ENCODE results near the gene IRAK4. TPM values are rescaled to one million over a fixed set of nuclear protein-coding genes. Genes with fewer than 3 reads are reported as not detected.
"Not testable (repeated sequence)": the region's sequence is repeated elsewhere in the genome, so short reads cannot be mapped to it uniquely, and the experiment has no call there.

The IRAK4 gene
- 9.9 and 20.2 TPM in 2 replicates for total RNA-seq (2014; rRNA removed; shearing (Covaris generic))

DNA sequence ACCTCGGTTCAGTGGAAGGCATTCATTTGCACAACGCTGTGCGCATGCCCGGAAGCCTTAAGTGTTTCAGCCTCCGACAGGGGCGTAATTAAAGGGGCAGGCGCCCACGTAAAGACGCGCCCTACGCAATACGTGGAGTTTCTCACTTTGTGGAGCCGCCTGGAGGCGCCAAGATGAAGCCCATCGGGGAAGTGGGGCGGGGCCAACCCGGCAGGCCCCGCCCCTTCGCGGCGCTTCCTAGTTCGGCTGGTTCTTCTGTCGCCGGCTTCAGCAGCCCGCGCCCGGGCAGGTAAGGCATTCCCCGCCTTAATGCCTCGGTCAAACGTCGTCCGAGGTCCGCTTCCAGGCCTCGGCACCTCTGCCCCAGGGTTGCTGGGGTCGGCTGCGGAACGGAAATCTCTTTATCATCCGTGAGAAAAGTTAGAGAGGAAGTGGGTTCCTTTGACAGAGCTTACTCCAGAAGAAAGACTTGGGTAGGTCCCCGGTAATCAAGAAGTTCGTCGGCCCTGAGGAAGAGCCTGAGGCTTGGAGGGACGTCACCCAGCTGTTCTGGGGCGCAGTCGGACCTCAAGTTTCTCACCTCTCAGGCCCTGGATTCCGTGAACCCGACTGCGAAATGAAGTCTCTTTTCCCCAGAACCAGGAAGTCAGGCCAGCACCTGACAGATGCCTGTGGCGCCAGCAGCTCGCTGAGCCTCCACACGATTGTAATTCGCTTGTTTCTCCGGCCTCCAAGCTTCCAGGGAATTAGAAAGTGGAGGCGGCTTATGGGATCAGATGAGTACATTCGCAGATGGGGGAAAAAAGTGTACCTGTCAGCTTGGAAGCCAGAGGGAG, at the start of gene IRAK4, which contains the start of gene PUS7L:
Gene IRAK4, plus strand, starts transcription at position 224 of the 836 bp plus-strand sequence. CDS start 9,161 bp downstream, outside the sequence.
Gene PUS7L, minus strand, starts transcription at position 63 of the 836 bp plus-strand sequence. CDS start 3,545 bp downstream, outside the sequence.
- peak; percentile 94 for DNase-seq (ENCODE audit: low spot score)

DNA sequence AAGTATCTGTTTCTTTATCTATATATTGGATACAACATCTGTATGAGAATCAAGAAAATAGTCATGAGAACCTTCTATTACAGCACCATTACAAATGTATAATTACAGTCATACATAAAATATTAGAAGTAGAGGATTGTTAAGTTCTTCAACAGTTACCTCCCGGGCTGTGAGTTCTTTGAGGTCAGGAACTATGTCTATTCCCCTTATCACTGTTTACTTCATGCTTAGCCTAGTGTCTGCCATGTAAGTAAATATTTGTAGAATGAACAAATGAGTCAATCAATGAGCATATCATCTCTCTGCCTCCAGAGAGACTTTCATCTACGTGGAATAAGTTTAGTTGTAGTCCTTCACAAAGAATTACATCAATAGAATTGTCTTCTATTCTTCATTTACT, 47.4 kb upstream of the IRAK4 start:
- DNase-seq (ENCODE audit: low spot score): no peak

DNA sequence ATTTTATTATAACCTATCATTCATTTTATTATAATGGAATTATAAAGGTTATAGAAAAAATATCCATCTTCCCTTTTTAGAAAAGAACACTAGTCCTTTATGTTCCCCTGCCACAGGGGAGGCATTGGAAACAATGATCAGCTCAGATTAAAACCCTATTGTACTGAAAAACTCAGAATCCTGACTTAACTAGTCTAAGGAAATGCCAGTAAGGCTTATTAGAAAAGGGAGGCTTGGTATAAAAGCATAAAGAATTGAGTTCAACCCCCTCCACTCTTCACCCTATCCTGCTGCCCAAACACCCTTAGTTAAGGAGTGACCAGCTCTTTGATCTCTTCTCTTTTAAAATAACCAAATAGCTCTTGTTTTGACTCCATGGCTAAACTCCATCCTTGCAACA, 36.1 kb upstream of the IRAK4 start:
- DNase-seq (ENCODE audit: low spot score): no peak

DNA sequence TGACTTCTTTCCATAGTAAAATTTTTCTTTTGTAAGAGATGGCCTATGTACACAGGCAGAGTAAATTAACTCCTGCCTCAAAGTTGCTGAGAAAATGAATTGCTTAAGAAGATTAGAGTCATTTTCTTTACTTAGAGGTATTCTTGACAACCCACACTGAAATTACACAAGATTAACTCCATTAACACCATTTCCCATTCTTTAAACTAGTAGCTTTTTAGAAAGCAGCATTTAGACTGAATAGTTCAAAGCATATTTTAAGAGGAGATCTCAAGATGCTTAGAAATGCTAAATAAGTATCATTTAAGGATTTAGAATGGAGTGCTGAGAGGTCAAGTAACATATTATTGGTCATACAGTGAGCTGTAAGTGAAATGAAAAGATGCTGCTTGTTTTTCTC, 35.6 kb upstream of the IRAK4 start:
- DNase-seq (ENCODE audit: low spot score): no peak

DNA sequence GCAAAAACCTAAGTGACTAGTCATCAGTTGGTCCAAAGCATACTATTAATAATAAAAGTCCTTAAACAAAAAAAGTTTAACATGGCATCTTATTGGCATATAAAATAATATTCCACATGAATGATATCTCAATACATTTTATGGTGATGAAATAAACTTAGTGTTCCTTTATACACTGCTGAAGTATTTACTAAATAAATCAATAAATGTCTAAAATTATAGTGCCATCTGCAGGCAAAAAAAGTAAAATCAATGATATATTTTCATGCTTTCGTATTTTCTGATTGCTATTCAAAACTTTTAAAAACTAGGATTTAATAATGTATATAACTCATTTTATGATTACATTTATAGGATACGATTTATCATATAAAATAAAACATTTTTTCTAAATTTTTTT, 30.6 kb upstream of the IRAK4 start:
- DNase-seq (ENCODE audit: low spot score): no peak

DNA sequence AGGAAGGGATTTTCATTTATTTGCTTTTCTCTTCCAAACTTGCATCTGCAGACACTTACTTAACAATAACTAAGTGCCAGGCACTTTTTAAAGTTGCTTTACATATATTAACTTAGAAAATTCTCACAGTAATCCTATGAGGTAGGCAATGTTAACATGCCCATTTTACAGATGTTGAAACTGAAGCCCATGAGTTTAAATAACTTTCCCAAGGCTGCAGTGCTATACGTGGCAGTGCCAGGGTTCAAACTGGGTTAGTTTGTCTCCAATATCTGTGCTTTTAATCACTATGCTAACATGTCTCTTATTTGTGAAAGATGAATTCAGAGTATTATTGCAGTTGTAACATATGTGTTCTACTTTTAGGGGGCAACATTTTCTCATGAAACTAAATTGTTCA, 30.1 kb upstream of the IRAK4 start:
- DNase-seq (ENCODE audit: low spot score): no peak

DNA sequence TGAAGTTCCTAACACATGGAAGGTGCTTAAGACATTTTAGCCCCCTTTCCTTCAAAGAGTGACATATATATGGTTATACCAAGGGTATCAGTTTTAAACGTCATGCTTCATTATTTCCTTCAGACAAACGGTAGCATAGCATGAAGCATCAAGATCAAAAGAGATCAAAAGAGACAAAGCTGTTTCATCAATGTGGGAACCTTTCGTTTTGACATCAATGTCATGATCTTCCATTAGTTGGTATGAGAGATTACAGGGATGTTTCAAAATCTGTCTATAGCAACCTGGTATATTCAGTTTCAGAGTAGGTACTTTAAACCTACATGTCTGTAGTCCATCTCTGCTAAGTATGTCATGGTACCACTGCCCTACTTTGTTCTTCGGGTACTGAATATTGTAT, 28.5 kb upstream of the IRAK4 start:
- DNase-seq (ENCODE audit: low spot score): no peak

DNA sequence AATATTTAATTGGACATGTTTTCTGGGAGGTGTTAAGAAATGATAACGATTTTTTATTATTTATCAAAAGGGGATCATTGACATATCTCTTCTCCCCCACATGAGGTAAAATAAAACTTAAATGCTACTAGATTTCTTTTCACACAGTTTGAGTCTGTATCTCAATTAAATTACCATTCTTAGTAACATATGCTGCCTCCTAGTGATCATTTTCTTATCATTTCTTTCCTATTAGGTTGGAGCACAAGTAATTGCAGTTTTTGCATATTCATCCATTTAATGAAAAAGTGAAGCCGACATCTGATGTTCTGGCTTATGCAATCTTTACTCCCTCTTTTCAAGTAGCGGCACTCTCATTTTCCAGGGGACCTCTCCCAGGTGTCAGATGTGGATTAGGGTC, 25.1 kb upstream of the IRAK4 start:
- no peak for DNase-seq (ENCODE audit: low spot score)

DNA sequence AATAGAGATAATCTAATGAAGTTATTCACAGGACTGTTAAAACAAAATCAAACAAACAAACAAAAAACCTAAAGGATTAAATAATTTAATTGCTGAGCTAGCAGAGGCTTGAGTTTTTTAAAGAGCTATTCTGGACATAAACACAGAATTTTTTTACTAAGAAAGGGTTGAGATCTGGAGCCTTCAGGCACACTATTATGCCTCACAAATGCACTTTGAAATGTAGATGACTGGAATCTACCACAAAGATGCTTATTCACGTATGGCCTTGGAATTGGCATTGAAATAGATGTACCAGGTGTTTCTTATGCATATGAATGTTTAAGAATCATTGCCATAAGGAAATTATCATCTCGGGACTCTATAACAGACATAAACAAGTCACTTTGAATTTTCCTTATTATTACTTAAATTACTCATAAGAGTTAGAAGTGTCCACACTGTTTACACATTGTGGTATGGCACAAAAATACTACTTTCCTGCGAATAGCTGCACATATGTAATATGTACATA, 21.8 kb upstream of the IRAK4 start:
- DNase-seq (ENCODE audit: low spot score): no peak

DNA sequence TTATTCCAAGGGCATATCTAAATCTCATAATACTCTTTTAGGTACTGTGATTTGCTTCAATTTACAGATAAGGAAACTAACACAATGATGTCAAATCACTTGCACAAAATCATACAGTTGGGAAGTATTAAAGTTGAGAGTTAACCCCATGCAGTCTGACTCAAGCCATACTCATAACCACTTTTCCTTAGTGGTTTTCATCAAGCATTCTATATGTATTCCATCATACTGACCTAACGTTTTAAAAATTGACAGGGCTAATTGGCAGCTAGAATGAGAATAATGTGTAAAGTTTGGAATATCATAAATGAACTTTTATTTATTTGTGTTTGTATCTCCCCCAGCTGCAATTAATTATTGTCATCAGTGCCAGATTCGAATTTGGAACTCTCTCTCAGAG, 21.1 kb upstream of the IRAK4 start:
- DNase-seq (ENCODE audit: low spot score): no peak

DNA sequence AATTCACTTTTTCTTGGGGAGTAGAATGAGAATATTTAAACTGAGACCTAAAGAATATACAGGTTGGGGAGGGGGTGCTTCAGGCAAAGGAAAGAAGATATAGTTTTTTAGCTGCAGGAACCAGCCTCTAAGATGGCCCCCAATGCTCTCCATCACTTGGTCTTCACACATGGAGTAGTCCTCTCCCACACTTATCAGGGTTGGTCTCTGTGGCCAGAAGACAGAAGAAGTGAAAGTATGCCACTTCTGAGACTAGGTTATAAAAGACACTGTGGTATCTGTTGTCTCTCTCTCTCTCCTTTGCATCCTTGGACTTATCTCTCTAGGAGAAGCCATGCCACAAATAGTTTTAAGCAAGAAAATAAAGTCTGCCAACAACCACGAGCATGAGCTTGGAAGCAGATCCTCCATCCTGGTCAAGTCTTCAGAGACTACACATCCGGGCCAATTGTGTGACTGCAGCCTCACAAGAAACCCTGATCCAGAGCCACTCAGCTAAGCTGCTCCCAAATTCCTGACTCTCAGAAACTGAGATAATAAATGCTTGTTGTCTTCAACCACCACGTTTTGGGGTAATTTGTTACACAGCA, 18.1 kb upstream of the IRAK4 start:
- DNase-seq (ENCODE audit: low spot score): no peak

DNA sequence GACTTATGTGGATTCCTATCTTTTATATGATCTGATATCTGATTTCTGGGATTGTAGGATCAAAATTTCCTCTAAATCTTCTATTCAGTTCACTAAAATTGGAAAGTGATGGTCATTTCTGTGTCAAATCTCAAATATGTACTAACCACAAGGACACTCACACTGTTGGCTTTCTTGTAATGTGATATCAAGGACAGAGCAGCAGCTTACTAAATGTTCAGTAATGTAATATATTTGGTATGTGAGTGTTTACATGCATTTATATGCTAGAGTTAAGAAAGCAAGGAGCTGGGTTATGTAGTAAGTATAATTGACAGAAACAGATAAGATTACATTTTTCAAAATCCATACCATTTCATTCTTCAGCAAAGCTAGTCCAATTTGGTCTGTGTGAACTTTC, 16.6 kb upstream of the IRAK4 start:
- DNase-seq (ENCODE audit: low spot score): peak; percentile 8

DNA sequence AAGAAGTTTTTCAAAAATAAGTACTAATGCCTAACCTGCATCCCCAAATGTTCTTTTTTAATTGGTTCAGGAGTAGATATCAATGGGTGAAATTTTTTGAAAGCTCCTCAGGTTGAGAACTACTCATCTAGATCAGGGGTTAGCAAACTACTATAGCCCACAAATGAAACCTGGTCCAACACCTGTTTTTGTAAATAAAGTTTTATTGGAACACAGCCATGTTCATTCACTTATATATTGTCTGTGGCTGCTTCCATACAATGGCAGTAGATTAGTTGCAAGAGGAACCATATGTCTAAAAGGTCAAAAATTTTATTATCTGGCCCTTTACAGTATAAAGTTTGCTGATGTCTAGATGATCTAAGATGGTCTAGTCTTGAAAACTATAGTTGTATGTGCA, 13.9 kb upstream of the IRAK4 start:
- no peak for DNase-seq (ENCODE audit: low spot score)

DNA sequence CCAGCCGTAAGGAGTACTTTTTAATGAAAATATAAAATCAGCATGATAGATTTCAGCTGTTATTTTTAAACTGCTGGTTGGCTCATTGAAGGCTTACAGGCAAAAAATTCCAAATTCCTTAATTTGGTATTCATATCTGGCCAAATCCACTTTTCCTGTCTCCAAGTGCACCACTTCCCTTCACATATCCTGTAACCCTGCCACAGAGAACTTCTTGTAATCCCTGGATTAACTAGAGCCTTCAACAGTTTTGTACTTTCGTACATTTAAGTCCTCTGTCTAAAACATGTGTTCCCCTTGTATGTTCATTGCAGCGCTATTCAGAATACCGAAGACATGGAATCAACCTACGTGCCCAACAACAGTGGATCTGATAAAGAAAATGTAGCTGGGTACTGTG, 9.7 kb upstream of the IRAK4 start:
- no peak for DNase-seq (ENCODE audit: low spot score)

DNA sequence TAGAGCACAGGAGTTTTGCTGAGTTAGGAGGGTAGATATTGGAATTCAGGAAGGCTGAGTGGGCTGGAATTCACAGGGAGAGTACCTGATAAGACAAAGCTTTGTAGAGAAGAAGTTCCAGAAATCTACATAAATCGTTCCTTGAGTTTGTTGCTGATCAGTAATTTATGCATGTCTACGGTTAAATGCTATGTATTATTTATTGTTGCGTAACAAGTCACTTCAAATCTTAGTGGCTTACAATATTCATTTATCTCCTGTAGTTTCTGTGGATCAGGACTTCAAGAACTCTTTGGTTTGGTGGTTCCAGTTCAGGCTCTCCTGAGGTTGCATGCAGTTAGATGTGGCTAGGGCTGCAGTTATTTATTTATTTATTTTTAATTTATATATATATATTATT, 7.9 kb upstream of the IRAK4 start:
- no peak for DNase-seq (ENCODE audit: low spot score)

DNA sequence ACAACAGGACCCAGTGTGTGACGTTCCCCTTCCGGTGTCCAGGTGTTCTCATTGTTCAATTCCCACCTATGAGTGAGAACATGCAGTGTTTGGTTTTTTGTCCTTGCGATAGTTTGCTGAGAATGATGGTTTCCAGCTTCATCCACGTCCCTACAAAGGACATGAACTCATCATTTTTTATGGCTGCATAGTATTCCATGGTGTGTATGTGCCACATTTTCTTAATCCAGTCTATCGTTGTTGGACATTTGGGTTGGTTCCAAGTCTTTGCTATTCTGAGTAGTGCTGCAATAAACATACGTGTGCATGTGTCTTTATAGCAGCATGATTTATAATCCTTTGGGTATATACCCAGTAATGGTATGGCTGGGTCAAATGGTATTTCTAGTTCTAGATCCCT, 7.4 kb upstream of the IRAK4 start:
- DNase-seq (ENCODE audit: low spot score): not testable (repeated sequence)

DNA sequence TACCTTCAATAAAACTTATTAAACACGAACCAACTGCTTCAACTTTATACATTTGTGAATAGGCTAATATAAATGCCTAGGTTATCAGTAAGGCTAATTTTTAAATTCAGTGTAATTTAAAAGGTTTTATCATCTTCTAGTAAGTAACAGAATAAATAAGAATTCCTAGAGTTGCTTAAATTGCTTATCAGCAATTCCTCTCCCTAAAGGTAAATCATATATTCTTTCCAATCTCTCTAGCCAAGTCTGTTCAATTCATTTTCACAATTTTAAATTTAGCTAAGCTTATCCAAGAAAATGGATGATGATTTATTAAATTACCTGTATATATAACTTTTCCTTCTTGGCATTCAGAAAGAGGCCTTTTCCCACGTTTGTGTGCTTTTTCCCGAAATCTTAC, 4.7 kb upstream of the IRAK4 start:
- no peak for DNase-seq (ENCODE audit: low spot score)

DNA sequence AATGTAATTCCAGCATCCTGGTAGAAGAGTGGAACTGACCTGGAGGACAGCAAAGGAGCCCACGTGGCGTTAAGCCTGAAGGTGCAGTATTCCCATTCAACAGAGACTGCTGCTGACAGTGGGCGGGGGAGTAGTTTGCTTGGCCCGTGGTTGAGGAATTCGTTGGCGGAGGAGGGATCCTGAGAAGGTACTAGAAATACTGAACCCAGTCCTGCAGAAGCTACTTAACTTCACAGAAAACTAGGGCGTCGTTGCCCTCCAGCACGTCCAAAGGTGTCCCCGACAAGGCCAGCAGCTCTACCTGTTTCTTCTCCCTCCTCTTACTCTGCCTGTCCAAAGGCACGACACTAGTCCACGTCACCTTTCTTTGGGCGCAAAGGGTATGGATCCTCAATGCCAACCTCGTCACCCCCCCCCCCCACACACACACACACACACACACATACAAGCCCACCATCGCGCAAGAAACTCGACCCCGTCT, 464 bp upstream of the IRAK4 start:
- DNase-seq (ENCODE audit: low spot score): no peak

DNA sequence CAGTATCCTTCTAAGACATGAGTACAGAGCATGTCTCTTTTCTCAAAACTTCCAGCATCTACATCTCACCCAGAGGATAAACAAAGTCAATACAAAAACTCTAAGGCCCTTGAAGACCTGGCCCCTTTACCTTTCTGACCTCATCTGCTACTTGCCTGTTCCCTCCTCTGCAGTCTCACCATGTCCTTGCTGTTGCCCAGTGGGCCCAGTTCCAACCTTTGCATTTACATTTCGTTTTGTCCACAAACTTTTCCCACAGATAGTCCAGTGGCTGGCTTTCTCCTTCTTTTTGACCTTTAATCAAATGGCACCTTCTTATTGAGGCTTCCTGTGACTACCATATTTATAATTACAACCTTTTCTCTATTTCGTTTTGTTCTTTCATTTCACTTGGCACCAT, 1.6 kb downstream of the IRAK4 start:
- no peak for DNase-seq (ENCODE audit: low spot score)

DNA sequence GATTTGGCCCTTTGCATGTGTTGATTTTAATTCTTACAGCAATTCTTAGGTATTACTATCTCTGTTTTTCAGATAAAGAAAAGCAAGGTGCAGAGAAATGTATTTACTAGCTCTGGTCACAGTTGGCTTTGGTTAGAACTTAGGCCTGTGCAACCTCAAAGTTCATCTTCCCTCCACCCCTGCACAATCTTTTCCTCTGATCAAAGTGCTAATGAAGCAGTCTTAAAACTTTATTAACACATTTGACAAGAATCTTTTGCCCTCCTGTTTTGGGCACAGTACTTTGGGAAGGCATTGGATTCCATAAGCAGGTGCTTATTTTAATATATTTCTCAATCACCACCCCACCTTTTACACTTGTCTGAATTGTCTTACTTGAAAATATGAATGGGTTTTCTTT, 2.7 kb downstream of the IRAK4 start:
- DNase-seq (ENCODE audit: low spot score): no peak

DNA sequence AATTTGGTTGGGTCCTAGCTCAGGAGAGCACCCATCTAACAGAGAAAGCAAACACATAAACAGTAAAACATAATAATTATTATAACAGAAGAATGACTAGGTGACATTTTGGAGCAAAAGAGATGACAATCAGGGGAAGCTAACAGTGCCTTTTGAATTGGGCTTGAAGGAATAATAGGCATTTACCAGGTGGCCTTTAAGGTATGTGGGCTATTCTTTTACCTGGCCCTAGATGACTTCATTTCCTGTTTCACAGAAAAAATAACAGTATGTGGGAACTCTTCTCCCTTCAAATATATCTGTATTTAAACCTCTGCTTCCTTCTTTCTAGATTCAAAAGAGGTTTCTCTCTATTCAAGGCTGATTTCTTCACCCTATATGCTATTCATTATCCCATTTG, 3.8 kb downstream of the IRAK4 start:
- DNase-seq (ENCODE audit: low spot score): no peak

DNA sequence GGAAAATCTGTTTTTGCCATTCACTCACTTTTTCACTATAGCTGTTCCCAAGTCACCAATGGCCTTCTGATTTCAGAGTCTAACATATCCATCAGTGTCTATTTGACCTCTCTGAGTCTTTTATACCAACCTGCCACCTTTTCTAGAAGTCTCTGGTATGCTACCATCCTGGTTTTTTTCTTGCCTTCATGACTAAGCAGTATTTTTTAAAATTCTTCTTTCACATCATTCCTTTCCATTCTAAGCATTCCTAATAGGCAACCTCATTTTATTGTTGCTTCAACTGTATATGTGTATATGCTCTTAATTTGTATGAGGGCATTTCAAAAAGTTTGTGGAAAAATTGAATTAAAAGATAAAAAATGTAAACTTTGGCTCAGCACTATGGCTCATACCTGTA, 5.0 kb downstream of the IRAK4 start:
- no peak for DNase-seq (ENCODE audit: low spot score)

DNA sequence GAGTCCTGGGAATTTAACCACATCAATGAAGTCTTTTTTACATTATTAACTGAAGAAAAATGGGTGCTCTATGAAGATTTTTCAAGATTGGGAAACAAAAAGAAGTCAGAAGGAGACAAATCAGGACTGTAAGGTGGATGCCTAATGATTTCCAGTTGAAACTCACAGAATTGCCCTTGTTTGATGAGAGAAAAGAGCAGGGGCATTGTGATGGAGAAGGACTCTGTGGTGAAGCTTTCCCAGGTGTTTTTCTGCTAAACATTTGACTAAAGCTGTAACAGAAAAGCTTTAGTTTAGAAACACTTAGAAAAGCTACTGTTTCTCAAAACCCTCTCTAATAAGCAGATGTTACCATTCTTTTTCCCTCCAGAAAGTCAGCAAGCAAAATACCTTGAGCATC, 5.8 kb downstream of the IRAK4 start:
- no peak for DNase-seq (ENCODE audit: low spot score)
